ENCODE results near the gene CIPC. TPM values are rescaled to one million over a fixed set of nuclear protein-coding genes. Genes with fewer than 3 reads are reported as not detected.

CIPC gene
- total and polyA plus RNA-seq, 9 of the 15 experiments (the other 6 are each of a cell fraction or from before 2014, with no cell fraction given): 5.0 to 16.9 (median 10.7) TPM

GRCh38 chr14:77062261-77062660 is 35.8 kb upstream of the CIPC start:
- Histone ChIP-seq H4K20me1 (replicated peaks; ENCODE audit: control insufficient read depth, insufficient read depth, low read length) (no peaks in the 10 kb centered on the region), H3K27me3 (ENCODE audit: control insufficient read depth in 2 of 2, insufficient read depth in 2 of 2, low read length in 2 of 2) (peaks cover 0 to 6% of the 10 kb centered on the region in 2 experiments; a peak in 1 of 5 replicates), H3K9me1 (ENCODE audit: control insufficient read depth, insufficient read depth, low read length) (no peaks in the 10 kb centered on the region), H3K9me3 (replicated peaks; ENCODE audit: control insufficient read depth, insufficient read depth, low read depth, low read length) (no peaks in the 10 kb centered on the region), H3K79me2 (ENCODE audit: control insufficient read depth, insufficient read depth, low read length) (no peaks in the 10 kb centered on the region), H3K9ac (ENCODE audit: insufficient read depth in 1 of 2, low read depth in 2 of 2, low read length in 2 of 2) (no peak overlapping the region; a peak in 1 of 4 replicates), H2AFZ (ENCODE audit: low read depth, low read length) (peak overlapping the region; percentile 66), H3K4me1 (replicated peaks in 1 of 2; ENCODE audit: control insufficient read depth in 2 of 2, insufficient read depth in 2 of 2, low read length in 2 of 2) (peaks cover 7 to 9% of the 10 kb centered on the region in 2 experiments; a peak in 3 of 5 replicates), H3K36me3 (ENCODE audit: control insufficient read depth, insufficient read depth, low read length) (no peaks in the 10 kb centered on the region), H3K4me3 (no peak overlapping the region), H3K4me2 (ENCODE audit: insufficient read depth, low read length) (no peak overlapping the region), H3K27ac (ENCODE audit: extremely low read depth, low read depth, low read length) (no peak overlapping the region)
- FAIRE-seq (no peak), ATAC-seq (no peak), DNase-seq (ENCODE audit: extremely low read depth in 1 of 4, low spot score in 3 of 4) (no peak)
- BruUV-seq (replicated peaks): no TSS peak
- in situ Hi-C loops (cut with MboI): loop anchor here (5.0 to 25.0 kb wide), 3 partner anchors 95 to 350 kb away; no protein-coding TSS in a partner anchor
- CTCF ChIA-PET (ENCODE audit: low intra/inter-chr PET ratio): no interaction called here
- POLR2A ChIA-PET: interaction anchor here (0.6 to 1.2 kb wide), 2 partner anchors 16 to 124 kb away, joined by 3 to 6 read pairs; no protein-coding TSS in a partner anchor
- intact Hi-C loops (cut with micrococcal nuclease): no loop called here
- 31% methylated on average over 3 of the region's 3 CpGs for WGBS (ENCODE audit: insufficient coverage, low coverage, missing lambda C conversion rate)
- TF ChIP-seq ZBTB26 (CRISPR knock-in tag; IDR thresholded peaks at IDR 0.05) (no peak), ESRRB (CRISPR knock-in tag; IDR thresholded peaks at IDR 0.05; ENCODE audit: borderline replicate concordance) (no peak), NR2F6 (CRISPR knock-in tag; IDR thresholded peaks at IDR 0.05) (no peak), E2F8 (IDR thresholded peaks at IDR 0.05; ENCODE audit: low read depth, partially characterized antibody) (no peak), C11orf30 (IDR thresholded peaks at IDR 0.05; ENCODE audit: low read depth) (no peak), RFX1 (IDR thresholded peaks at IDR 0.05) (no peak), POLR2H (tag; IDR thresholded peaks at IDR 0.05; ENCODE audit: low read depth) (no peak), MECOM (CRISPR knock-in tag; IDR thresholded peaks at IDR 0.05) (no peak), RBFOX2 (IDR thresholded peaks at IDR 0.05; ENCODE audit: low read depth, low read length) (no peak), ZNF146 (CRISPR knock-in tag; IDR thresholded peaks at IDR 0.05; ENCODE audit: unreplicated experiment) (no peak), IRF2 (CRISPR knock-in tag; IDR thresholded peaks at IDR 0.05) (no peak), TSC22D4 (tag; IDR thresholded peaks at IDR 0.05) (no peak), POLR2AphosphoS5 (IDR thresholded peaks at IDR 0.05; ENCODE audit: control insufficient read depth, insufficient read depth, low read depth, low read length) (no peak)
- TF ChIP-seq, protein P1, sequence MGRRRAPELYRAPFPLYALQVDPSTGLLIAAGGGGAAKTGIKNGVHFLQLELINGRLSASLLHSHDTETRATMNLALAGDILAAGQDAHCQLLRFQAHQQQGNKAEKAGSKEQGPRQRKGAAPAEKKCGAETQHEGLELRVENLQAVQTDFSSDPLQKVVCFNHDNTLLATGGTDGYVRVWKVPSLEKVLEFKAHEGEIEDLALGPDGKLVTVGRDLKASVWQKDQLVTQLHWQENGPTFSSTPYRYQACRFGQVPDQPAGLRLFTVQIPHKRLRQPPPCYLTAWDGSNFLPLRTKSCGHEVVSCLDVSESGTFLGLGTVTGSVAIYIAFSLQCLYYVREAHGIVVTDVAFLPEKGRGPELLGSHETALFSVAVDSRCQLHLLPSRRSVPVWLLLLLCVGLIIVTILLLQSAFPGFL (CRISPR knock-in tag; IDR thresholded peaks at IDR 0.05): no peak
- TF ChIP-seq, protein P2, sequence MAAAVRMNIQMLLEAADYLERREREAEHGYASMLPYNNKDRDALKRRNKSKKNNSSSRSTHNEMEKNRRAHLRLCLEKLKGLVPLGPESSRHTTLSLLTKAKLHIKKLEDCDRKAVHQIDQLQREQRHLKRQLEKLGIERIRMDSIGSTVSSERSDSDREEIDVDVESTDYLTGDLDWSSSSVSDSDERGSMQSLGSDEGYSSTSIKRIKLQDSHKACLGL (CRISPR knock-in tag; IDR thresholded peaks at IDR 0.05; ENCODE audit: borderline replicate concordance, poor library complexity, severe bottlenecking): no peak
- TF ChIP-seq, protein P3, sequence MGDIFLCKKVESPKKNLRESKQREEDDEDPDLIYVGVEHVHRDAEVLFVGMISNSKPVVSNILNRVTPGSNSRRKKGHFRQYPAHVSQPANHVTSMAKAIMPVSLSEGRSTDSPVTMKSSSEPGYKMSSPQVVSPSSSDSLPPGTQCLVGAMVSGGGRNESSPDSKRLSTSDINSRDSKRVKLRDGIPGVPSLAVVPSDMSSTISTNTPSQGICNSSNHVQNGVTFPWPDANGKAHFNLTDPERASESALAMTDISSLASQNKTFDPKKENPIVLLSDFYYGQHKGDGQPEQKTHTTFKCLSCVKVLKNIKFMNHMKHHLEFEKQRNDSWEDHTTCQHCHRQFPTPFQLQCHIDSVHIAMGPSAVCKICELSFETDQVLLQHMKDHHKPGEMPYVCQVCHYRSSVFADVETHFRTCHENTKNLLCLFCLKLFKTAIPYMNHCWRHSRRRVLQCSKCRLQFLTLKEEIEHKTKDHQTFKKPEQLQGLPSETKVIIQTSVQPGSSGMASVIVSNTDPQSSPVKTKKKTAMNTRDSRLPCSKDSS (IDR thresholded peaks at IDR 0.05; ENCODE audit: low read depth, partially characterized antibody): no peak
